ENCODE data around the gene PTPN4. TPM values are rescaled to one million over a fixed set of nuclear protein-coding genes. Genes with fewer than 3 reads are reported as not detected.
"Not testable (repeated sequence)": the region's sequence is repeated elsewhere in the genome, so short reads cannot be mapped to it uniquely, and the experiment has no call there.

PTPN4 gene
- total RNA-seq, 2 donors from 2014 or later, result 38.0 to 46.5 TPM

- H3K4me3 Mint-ChIP-seq; H3K27me3 Mint-ChIP-seq (ENCODE audit: low read depth); H3K4me1 Mint-ChIP-seq (ENCODE audit: low read depth); ATAC-seq (replicated peaks in 1 of 2); DNase-seq; H3K9me3 Mint-ChIP-seq; H3K36me3 Mint-ChIP-seq (ENCODE audit: insufficient read depth in 2 of 2); H3K27ac Mint-ChIP-seq: not testable (repeated sequence)
Observed at GRCh38 chr2:119996896-119997891, 237.5 kb downstream of the PTPN4 start.

- H3K9me3 Mint-ChIP-seq, result no peaks in the 10 kb centered on the region
- H3K27ac Mint-ChIP-seq, result no peak overlapping the region
- no peaks in the 10 kb centered on the region for H3K36me3 Mint-ChIP-seq (ENCODE audit: insufficient read depth in 2 of 2)
- H3K4me1 Mint-ChIP-seq (ENCODE audit: low read depth), result peaks cover 8% of the 10 kb centered on the region
- no peaks in the 10 kb centered on the region for H3K27me3 Mint-ChIP-seq (ENCODE audit: low read depth)
- no peak for ATAC-seq (replicated peaks in 1 of 2)
- DNase-seq, result no peak
- no peak overlapping the region for H3K4me3 Mint-ChIP-seq
Observed at GRCh38 chr2:120001471-120001870, 241.7 kb downstream of the PTPN4 start.

GRCh38 chr2:120004254-120004653 lies 244.5 kb downstream of the PTPN4 start:
- Mint-ChIP-seq H3K27me3 (ENCODE audit: low read depth) (no peaks in the 10 kb centered on the region), H3K4me1 (ENCODE audit: low read depth) (peaks cover 8% of the 10 kb centered on the region), H3K9me3 (no peaks in the 10 kb centered on the region), H3K27ac (no peak overlapping the region), H3K4me3 (no peak overlapping the region), H3K36me3 (ENCODE audit: insufficient read depth in 2 of 2) (no peaks in the 10 kb centered on the region)
- ATAC-seq (replicated peaks in 1 of 2) (no peak), DNase-seq (no peak)

GRCh38 chr2:120005834-120006521 lies 246.3 kb downstream of the PTPN4 start:
- H3K9me3 Mint-ChIP-seq, result no peaks in the 10 kb centered on the region

GRCh38 chr2:120007851-120008250 lies 248.1 kb downstream of the PTPN4 start:
- H3K27me3 Mint-ChIP-seq (ENCODE audit: low read depth), result no peaks in the 10 kb centered on the region
- no peaks in the 10 kb centered on the region for H3K9me3 Mint-ChIP-seq
- no peak overlapping the region for H3K4me3 Mint-ChIP-seq
- H3K4me1 Mint-ChIP-seq (ENCODE audit: low read depth), result peaks cover 18% of the 10 kb centered on the region
- H3K27ac Mint-ChIP-seq, result no peak overlapping the region
- DNase-seq, result no peak
- no peak for ATAC-seq (replicated peaks in 1 of 2)
- H3K36me3 Mint-ChIP-seq (ENCODE audit: insufficient read depth in 2 of 2), result no peaks in the 10 kb centered on the region

More at GRCh38 chr2:120005834-120006521, 246.3 kb downstream of the PTPN4 start:
- DNase-seq (no peak), ATAC-seq (replicated peaks in 1 of 2) (peak in 1 of 2 donors; percentile 38)
- no peaks in the 10 kb centered on the region for H3K27me3 Mint-ChIP-seq (ENCODE audit: low read depth)
- no peak overlapping the region for H3K4me3 Mint-ChIP-seq
- no peaks in the 10 kb centered on the region for H3K36me3 Mint-ChIP-seq (ENCODE audit: insufficient read depth in 2 of 2)
- H3K27ac Mint-ChIP-seq, result no peak overlapping the region
- H3K4me1 Mint-ChIP-seq (ENCODE audit: low read depth), result peaks cover 8% of the 10 kb centered on the region

- ATAC-seq (replicated peaks in 1 of 2), result no peak
Observed at GRCh38 chr2:120012363-120012762, 252.6 kb downstream of the PTPN4 start.

GRCh38 chr2:120012771-120013596 lies 253.3 kb downstream of the PTPN4 start, which contains the start of gene EPB41L5:
TSS of gene EPB41L5 (plus strand) at chr2:120013077. CDS start at chr2:120019085, 6,008 bp downstream.
- no peaks in the 10 kb centered on the region for H3K9me3 Mint-ChIP-seq
- peak within 1 kb of the TSS; percentile 78 to 92 for H3K4me3 Mint-ChIP-seq
- ATAC-seq (replicated peaks in 1 of 2) (peak; percentile 97 to 98), DNase-seq (peak; percentile 86)
- peak within 1 kb of the TSS; percentile 32 for H3K27ac Mint-ChIP-seq
- peaks cover 10% of the 10 kb centered on the region for H3K4me1 Mint-ChIP-seq (ENCODE audit: low read depth)
- H3K27me3 Mint-ChIP-seq (ENCODE audit: low read depth), result no peaks in the 10 kb centered on the region
- H3K36me3 Mint-ChIP-seq (ENCODE audit: insufficient read depth in 2 of 2), result no peaks in the 10 kb centered on the region

More at GRCh38 chr2:120012363-120012762, 252.6 kb downstream of the PTPN4 start:
- H3K4me3 Mint-ChIP-seq, result peak overlapping the region; percentile 78 to 92
- no peaks in the 10 kb centered on the region for H3K27me3 Mint-ChIP-seq (ENCODE audit: low read depth)
- H3K4me1 Mint-ChIP-seq (ENCODE audit: low read depth), result peaks cover 10% of the 10 kb centered on the region
- H3K36me3 Mint-ChIP-seq (ENCODE audit: insufficient read depth in 2 of 2), result no peaks in the 10 kb centered on the region
- peak overlapping the region; percentile 32 for H3K27ac Mint-ChIP-seq
- no peak for DNase-seq
- no peaks in the 10 kb centered on the region for H3K9me3 Mint-ChIP-seq

GRCh38 chr2:120013597-120014223 lies 254.0 kb downstream of the PTPN4 start:
- Mint-ChIP-seq H3K36me3 (ENCODE audit: insufficient read depth in 2 of 2) (no peaks in the 10 kb centered on the region), H3K4me3 (peak overlapping the region; percentile 78 to 92), H3K27me3 (ENCODE audit: low read depth) (no peaks in the 10 kb centered on the region), H3K4me1 (ENCODE audit: low read depth) (peaks cover 10% of the 10 kb centered on the region), H3K9me3 (no peaks in the 10 kb centered on the region), H3K27ac (peak overlapping the region; percentile 30)
- no peak for ATAC-seq (replicated peaks in 1 of 2)
- no peak for DNase-seq

- no peak for ATAC-seq (replicated peaks in 1 of 2)
- H3K9me3 Mint-ChIP-seq, result no peaks in the 10 kb centered on the region
- H3K27ac Mint-ChIP-seq, result no peak overlapping the region
- no peaks in the 10 kb centered on the region for H3K27me3 Mint-ChIP-seq (ENCODE audit: low read depth)
- no peaks in the 10 kb centered on the region for H3K36me3 Mint-ChIP-seq (ENCODE audit: insufficient read depth in 2 of 2)
- peaks cover 10% of the 10 kb centered on the region for H3K4me1 Mint-ChIP-seq (ENCODE audit: low read depth)
- no peak for DNase-seq
- peak overlapping the region; percentile 78 to 92 for H3K4me3 Mint-ChIP-seq
Observed at GRCh38 chr2:120014226-120014980, 254.7 kb downstream of the PTPN4 start.

GRCh38 chr2:120016800-120017199 lies 257.1 kb downstream of the PTPN4 start:
- Mint-ChIP-seq H3K27ac (no peak overlapping the region), H3K27me3 (ENCODE audit: low read depth) (no peaks in the 10 kb centered on the region), H3K9me3 (no peaks in the 10 kb centered on the region), H3K36me3 (ENCODE audit: insufficient read depth in 2 of 2) (no peaks in the 10 kb centered on the region), H3K4me1 (ENCODE audit: low read depth) (peaks cover 9% of the 10 kb centered on the region), H3K4me3 (no peak overlapping the region)
- DNase-seq (no peak), ATAC-seq (replicated peaks in 1 of 2) (no peak)

GRCh38 chr2:120017201-120017600 lies 257.5 kb downstream of the PTPN4 start:
- ATAC-seq (replicated peaks in 1 of 2) (no peak), DNase-seq (no peak)
- Mint-ChIP-seq H3K9me3 (no peaks in the 10 kb centered on the region), H3K27ac (no peak overlapping the region), H3K27me3 (ENCODE audit: low read depth) (no peaks in the 10 kb centered on the region), H3K36me3 (ENCODE audit: insufficient read depth in 2 of 2) (no peaks in the 10 kb centered on the region), H3K4me3 (no peak overlapping the region), H3K4me1 (ENCODE audit: low read depth) (peaks cover 5% of the 10 kb centered on the region)

- Mint-ChIP-seq H3K36me3 (ENCODE audit: insufficient read depth in 2 of 2) (no peaks in the 10 kb centered on the region), H3K4me3 (no peak overlapping the region), H3K27ac (no peak overlapping the region), H3K4me1 (ENCODE audit: low read depth) (no peaks in the 10 kb centered on the region), H3K27me3 (ENCODE audit: low read depth) (no peaks in the 10 kb centered on the region), H3K9me3 (peaks cover 0 to 3% of the 10 kb centered on the region in 2 donors)
- ATAC-seq (replicated peaks in 1 of 2) (no peak), DNase-seq (no peak)
Observed at GRCh38 chr2:120018549-120018948, 258.8 kb downstream of the PTPN4 start.

Measured in activated T-cell treated with anti-CD3 and anti-CD28 coated beads, Interleukin-2, amount 50 U/mL, for 72 hours (primary cell).